Fibroblast of pulmonary artery (primary cell): Measurements from ENCODE around the gene DDX20.

Experiments
- DNase-seq: peaks from one replicate; pipeline ENCODE4 v3.0.0-alpha.2; 2010; ENCODE audit warnings: low read depth
- H3K4me3 ChIP-seq: replicated peaks from 2 replicates; pipeline ENCODE4 v1.5.1; 2011; ENCODE audit warnings: low read depth, mild to moderate bottlenecking, control low read depth, low read length, moderate library complexity
- CTCF ChIP-seq: IDR thresholded peaks from 2 replicates; pipeline ENCODE4 v1.5.1; 2011; ENCODE audit warnings: mild to moderate bottlenecking, control low read depth, low read length, inconsistent platforms; ENCODE audit errors: missing control alignments

Gene DDX20

DNA sequence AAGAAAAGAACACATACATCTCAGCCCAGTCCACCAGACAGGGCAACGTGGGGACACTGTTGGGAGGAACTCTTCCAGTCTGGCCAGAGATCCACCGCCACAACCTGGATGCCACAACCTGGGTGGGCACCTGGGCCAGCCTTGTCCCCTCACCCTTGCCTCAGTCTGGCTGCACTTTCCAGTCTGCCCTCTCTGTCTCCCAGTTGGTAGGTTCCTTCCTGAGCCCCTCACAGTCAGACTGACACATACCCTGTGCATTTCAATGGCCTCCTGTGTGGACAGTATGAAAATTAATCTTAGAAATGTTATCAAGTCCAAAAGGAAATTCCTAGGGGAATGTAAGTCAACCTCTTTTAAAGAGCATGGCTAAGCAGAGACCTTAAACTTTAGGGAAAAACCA, 49.5 kb downstream of the DDX20 start:
- TF ChIP-seq CTCF = no peak
- DNase-seq = no peak
- H3K4me3 ChIP-seq = no peak overlapping the region

GRCh38 chr1:111811891-111812290, 56.2 kb downstream of the DDX20 start:
- H3K4me3 ChIP-seq = no peak overlapping the region
- DNase-seq = no peak
- TF ChIP-seq CTCF = no peak

- no peak for TF ChIP-seq CTCF
- H3K4me3 ChIP-seq = no peak overlapping the region
- DNase-seq = no peak
Measured at GRCh38 chr1:111812306-111812705, 56.6 kb downstream of the DDX20 start.

GRCh38 chr1:111813440-111814304, 58.0 kb downstream of the DDX20 start:
- no peak for DNase-seq
- H3K4me3 ChIP-seq = no peak overlapping the region
- no peak for TF ChIP-seq CTCF

DNA sequence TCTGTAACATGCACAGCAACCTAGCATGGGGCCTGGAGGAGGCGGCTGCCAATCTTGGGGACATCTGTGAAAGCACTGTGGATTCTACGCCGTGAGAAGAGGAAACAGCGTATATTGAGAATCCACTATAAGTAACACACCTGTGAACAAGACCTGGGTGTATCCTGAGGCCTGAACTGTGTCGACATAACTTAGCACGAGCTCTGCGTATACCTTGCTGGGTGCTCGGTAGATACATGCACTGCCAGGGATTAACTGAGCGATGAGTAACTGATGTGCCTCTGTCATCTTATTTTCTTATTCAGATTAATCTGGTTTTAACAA, 58.6 kb downstream of the DDX20 start:
- TF ChIP-seq CTCF = no peak
- no peak overlapping the region for H3K4me3 ChIP-seq
- no peak for DNase-seq

GRCh38 chr1:111814642-111815041, 58.9 kb downstream of the DDX20 start:
- no peak for DNase-seq
- no peak for TF ChIP-seq CTCF

More at GRCh38 chr1:111814642-111815041, 58.9 kb downstream of the DDX20 start:
- no peak overlapping the region for H3K4me3 ChIP-seq
